ENCODE results near the gene RBM22. TPM values are rescaled to one million over a fixed set of nuclear protein-coding genes. Genes with fewer than 3 reads are reported as not detected.

Gene RBM22
- polyA plus RNA-seq, 2 of the 4 experiments (the other 2 are of a cell fraction): 42.2 to 75.7 TPM

- H3K27ac ChIP-seq: peak overlapping the region in 1 of 2 experiments; percentile 59; a peak in 1 of 6 replicates
- H3K4me1 ChIP-seq: peaks cover 57% of the 10 kb centered on the region
- ATAC-seq (no peak), DNase-seq (ENCODE audit: low read depth in 1 of 2, low spot score in 1 of 2) (no peak), FAIRE-seq (no peak)
- no peaks in the 10 kb centered on the region for H3K9me3 ChIP-seq
- H3K4me2 ChIP-seq: no peak overlapping the region
- ChIA-PET POLR2A (no interaction called here), CTCF (interaction anchor here (0.6 to 4.3 kb wide), 4 partner anchors 8 to 266 kb away, joined by 3 to 23 read pairs (median 3); no protein-coding TSS in a partner anchor)
- WGBS (ENCODE audit: missing lambda C conversion rate): 96% methylated on average over 36 of the region's 46 CpGs
- TF ChIP-seq BHLHE40 (IDR thresholded peaks at IDR 0.05; ENCODE audit: low read depth, low read length): no peak
- no peak for TF ChIP-seq HES2 (IDR thresholded peaks at IDR 0.05)
- TF ChIP-seq KDM1A (IDR thresholded peaks at IDR 0.05; ENCODE audit: low read depth): no peak
- TF ChIP-seq HMGXB4 (CRISPR knock-in tag; IDR thresholded peaks at IDR 0.05; ENCODE audit: borderline replicate concordance): no peak
- TF ChIP-seq PHF8 (IDR thresholded peaks at IDR 0.05; ENCODE audit: borderline replicate concordance, low read depth): no peak
- no peak for TF ChIP-seq CHD2 (IDR thresholded peaks at IDR 0.05; ENCODE audit: low read length, partially characterized antibody)
- no peak for TF ChIP-seq USF2 (IDR thresholded peaks at IDR 0.05)
- no peak for TF ChIP-seq EHMT2 (IDR thresholded peaks at IDR 0.05; ENCODE audit: low read depth)
- TF ChIP-seq E2F6 (IDR thresholded peaks at IDR 0.05; ENCODE audit: borderline replicate concordance, low read depth): no peak
- no peak for TF ChIP-seq GATA3 (IDR thresholded peaks at IDR 0.05; ENCODE audit: borderline replicate concordance)
- TF ChIP-seq ZSCAN20 (CRISPR knock-in tag; IDR thresholded peaks at IDR 0.05): no peak
- no peak for TF ChIP-seq EP300 (IDR thresholded peaks at IDR 0.05)
- TF ChIP-seq TFCP2L1 (CRISPR knock-in tag; IDR thresholded peaks at IDR 0.05): no peak
- no peak for TF ChIP-seq RCOR1 (IDR thresholded peaks at IDR 0.05; ENCODE audit: low read depth, low read length)
- no peak overlapping the region for H3K4me3 ChIP-seq
These were observed 51.5 kb downstream of the RBM22 start for GRCh38 chr5:150649108-150650020.

GRCh38 chr5:150648294-150649107 is 52.4 kb downstream of the RBM22 start:
- Histone ChIP-seq H3K9me3 (no peaks in the 10 kb centered on the region), H3K4me2 (no peak overlapping the region), H3K4me3 (no peak overlapping the region), H3K27ac (0 out of 6 replicates have a peak overlapping the region, but pooled peaks of 1 of the 2 experiments have one; percentile 44), H3K4me1 (peaks cover 62% of the 10 kb centered on the region)
- ATAC-seq (no peak), DNase-seq (ENCODE audit: low read depth in 1 of 2, low spot score in 1 of 2) (no peak), FAIRE-seq (no peak)
- TF ChIP-seq SREBF2 (IDR thresholded peaks at IDR 0.05): no peak
- no peak for TF ChIP-seq RNF2 (IDR thresholded peaks at IDR 0.05; ENCODE audit: borderline replicate concordance, low read depth)
- no peak for TF ChIP-seq HES2 (IDR thresholded peaks at IDR 0.05)
- TF ChIP-seq TP53 (CRISPR knock-in tag; IDR thresholded peaks at IDR 0.05): no peak
- TF ChIP-seq RFX5 (IDR thresholded peaks at IDR 0.05): no peak
- TF ChIP-seq CEBPB (IDR thresholded peaks at IDR 0.05): no peak
- TF ChIP-seq ZFP36 (IDR thresholded peaks at IDR 0.05; ENCODE audit: borderline replicate concordance, partially characterized antibody): no peak
- TF ChIP-seq HOXB13 (CRISPR knock-in tag; IDR thresholded peaks at IDR 0.05; ENCODE audit: low read depth): no peak
- 95% methylated on average over 12 of the region's 16 CpGs for WGBS (ENCODE audit: missing lambda C conversion rate)
- ChIA-PET POLR2A (no interaction called here), CTCF (interaction anchor here (0.7 to 4.3 kb wide), 6 partner anchors 9 to 161 kb away, joined by 3 to 23 read pairs (median 4); no protein-coding TSS in a partner anchor)
